GM19455 (cell line): ENCODE measurements around the gene ZNRF3.

Experiments used
- ATAC-seq: cut with Tn5 transposase; IDR thresholded peaks from one replicate; pipeline ENCODE4 v1.9.1; 2021; ENCODE audit not compliant: unreplicated experiment

ZNRF3 gene

DNA sequence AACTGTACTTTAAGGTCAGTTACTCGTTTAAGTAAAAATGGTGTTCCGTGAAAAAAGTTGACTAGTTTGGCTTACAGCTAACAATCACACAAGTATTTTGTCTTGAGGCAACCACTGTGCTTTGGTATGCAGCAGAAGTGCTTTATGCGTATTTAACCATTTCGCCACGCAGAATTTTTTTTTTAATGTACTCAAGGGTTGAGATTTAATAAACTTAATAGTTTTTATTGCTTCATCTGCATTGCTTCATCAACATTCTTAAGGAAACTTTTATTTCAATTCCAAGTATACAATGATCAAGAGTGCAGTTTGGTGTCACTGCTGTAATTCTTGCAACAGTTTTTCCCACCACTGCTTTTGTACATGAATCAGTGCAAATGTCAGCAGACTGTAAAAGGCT, 66.4 kb downstream of the ZNRF3 start:
- ATAC-seq = no peak

- no peak for ATAC-seq
Measured at GRCh38 chr22:28950617-28951411, 67.4 kb downstream of the ZNRF3 start.

DNA sequence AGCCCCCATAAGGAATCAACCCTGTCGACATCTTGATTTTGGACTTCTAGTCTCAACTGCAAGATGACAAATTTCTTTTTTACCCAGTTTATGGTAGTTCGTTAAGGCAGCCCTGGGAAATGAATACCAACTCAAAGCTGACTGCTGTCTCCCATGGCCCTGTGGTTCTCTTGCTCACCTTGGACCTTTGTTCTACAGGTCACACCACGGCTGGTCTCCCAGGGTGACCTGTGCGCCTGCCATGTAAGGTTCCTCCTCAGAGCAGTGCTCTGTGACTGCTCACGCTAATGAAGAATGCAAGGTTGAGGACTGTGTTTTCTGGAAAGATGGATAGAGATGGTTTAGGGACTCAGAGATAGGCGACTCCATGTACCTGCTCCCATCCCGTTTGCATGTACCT, 68.2 kb downstream of the ZNRF3 start:
- ATAC-seq = no peak

DNA sequence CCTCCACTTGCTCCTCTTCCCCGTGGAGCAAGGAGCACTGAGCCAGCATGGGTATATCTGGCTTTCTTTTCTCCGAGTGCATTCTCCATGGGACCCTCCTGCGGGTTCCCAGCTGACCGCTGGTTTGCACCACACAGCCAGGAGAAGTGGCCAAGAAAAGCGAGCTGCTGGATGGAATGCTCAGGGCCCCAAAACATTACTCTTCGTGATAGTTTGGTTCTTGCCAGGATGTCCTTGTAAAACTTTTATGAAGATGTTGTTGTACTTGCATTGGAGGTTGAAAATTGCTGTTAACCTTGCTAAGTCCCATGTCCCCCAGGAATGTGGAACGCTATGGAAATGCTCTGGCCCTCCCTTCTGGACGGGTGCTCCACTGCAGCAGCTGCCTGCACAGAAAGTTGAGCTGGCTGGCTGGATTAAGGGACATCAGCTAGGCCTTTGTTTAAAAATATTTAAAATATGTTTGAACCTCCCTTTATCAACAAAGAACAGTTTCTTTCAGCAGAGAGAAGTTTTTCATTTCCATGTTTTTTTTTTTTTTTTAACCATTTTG, 68.7 kb downstream of the ZNRF3 start:
- ATAC-seq = no peak

GRCh38 chr22:28952857-28953256, 69.5 kb downstream of the ZNRF3 start:
- ATAC-seq = no peak

DNA sequence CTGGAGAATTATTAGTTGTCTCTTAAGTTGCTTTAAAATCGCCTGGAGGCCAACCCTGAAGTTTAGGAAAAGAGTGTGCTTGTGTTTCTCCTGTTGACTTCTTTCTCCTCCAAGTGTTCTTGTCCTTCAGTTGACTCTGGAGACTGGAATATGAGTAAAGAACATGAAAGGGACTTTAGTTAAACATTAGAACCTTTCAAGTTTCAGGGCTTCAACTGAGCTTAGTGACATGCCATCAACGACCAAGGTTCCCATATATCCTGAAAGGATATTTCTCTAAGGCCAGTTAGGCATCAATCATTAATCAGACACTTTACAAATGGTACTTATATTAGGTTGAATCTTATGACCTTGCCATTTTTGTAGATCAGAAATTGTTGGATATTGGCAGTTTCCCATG, 70.0 kb downstream of the ZNRF3 start:
- no peak for ATAC-seq

DNA sequence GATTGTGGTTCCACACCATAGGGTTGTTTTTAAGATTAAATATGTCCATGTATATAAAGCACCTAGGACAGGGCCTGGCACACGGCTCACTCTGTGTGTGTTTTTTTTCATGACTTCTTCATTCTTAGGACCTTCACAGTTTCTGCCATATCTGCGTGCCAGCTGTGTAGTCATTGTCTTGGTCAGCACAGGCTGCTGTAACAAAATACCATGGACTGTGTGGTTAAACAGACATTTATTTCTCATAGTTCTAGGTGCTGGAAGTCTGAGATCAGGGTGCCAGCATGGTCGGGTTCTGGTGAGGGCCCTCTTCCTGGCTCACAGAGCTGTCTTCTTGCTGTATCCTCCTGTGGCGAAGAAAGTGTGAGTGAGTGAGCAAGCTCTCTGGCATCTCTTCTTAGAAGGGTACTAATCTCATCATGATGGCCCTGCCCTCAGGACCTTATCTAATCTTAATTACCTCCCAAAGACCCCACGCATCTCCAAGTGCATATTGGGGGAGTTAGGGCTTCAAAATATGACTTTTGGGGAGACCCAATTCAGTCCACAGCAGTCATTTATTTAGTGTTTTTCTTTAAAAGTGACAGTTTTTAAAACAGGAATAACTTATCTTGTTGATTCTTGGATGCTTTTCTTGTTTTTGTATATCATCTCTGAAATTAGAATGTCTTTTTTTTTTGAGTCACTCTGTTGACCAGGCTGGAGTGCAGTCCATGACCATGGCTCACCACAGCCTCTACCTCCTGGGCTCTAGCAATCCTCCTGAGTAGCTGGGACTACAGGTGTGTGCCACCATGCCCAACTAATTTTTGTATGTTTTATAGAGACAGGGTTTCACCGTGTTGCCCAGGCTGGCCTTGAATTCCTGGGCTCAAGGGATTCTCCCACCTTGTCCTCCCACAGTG, 70.9 kb downstream of the ZNRF3 start:
- no peak for ATAC-seq

DNA sequence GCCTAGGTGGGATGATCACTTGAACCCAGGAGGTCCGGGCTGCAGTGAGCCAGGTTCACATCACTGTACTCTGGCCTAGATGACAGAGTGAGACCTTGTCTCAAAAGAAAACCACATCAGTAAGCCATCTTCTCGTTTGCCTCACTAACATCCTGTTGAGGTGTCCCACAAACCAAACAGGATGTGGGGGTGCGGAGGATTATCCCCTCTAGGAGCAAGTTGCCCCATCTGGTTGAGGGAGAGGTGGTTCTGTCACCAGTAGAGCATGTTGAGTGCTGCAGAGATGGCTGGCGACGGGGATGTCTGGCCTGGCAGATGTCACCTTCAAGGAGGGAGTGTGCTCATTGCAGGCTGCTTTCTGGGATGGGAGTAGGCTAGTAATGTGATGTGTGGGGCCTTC, 72.4 kb downstream of the ZNRF3 start:
- no peak for ATAC-seq

DNA sequence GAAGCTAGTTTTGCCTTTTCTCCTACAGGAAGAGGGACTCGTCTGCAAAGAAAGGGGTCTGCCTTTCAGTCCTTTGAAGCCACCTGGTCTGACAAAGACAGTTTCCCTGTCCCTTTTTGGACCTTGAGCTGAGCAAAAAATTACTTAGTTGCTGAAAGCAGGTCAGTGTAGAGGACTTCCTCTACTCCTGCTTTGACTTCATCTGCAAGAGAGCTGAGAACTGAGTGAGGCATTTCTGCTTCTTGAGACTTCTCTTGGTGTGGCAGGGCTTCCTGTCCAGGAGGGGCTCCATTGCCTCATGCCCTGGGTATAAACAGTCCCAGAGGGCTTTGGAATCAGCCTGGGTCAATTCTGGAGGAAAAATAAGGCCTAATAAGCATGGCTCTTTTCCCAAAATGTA, 73.1 kb downstream of the ZNRF3 start:
- ATAC-seq = no peak

DNA sequence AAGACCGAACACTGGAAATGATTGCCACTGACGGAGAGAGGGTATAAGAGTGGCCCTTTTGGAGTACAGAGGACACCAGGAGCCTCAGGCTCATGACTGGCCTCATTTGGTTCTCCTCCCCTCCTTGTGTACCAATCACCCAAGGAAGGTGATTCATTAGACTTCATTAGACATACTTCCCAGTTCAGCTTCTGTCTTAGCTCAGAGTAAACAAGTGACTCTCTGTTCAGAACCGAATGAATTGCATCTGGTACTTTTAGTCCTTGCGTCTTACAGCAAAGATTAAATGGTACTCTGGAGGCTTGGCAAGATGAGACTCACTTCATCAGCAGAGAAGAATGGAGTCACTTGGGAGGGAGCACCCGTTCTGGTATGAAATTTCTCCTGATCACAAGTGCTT, 75.2 kb downstream of the ZNRF3 start:
- ATAC-seq = no peak

GRCh38 chr22:28962042-28962554, 78.7 kb downstream of the ZNRF3 start:
- ATAC-seq = no peak

DNA sequence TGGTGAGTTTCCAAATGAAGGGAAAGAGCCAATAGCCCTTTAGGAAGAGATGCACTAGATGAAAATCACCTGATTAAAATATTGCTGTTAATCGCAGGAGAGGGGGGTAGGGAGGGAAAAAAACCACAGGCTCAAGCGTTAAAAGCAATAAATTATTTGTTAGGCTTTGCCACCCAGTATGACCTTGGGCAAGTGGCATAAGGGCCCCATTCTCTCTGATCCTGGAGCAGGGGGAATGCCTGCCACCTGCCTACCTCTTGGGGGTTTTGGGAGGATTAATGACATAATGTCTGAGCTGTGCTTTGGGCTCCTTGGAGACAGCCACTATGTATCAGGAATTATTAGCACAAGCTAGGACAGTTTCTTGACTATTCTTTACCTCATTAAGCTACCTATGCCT, 80.0 kb downstream of the ZNRF3 start:
- no peak for ATAC-seq

- no peak for ATAC-seq
Measured at GRCh38 chr22:28967163-28967665, 83.8 kb downstream of the ZNRF3 start.

DNA sequence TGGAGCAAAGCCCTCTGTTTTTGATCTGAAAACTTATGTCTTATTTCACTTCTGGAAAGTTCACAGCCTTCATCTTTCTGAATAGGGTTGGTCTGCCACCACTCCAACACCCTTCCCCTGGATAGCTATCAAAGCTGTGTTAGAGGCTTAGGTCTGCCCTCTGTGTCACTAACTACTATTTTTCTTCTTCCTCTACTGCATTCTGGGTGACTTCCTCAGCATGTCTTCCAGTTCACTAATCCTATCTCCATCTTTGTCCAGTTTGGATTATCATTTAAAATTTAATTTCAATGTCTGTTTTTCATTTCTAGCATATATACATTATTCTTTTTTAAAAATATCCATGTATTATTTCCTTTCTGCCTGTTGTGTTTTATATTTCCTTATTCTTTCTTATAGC, 84.6 kb downstream of the ZNRF3 start:
- no peak for ATAC-seq

GRCh38 chr22:28969401-28970168, 86.2 kb downstream of the ZNRF3 start:
- no peak for ATAC-seq

DNA sequence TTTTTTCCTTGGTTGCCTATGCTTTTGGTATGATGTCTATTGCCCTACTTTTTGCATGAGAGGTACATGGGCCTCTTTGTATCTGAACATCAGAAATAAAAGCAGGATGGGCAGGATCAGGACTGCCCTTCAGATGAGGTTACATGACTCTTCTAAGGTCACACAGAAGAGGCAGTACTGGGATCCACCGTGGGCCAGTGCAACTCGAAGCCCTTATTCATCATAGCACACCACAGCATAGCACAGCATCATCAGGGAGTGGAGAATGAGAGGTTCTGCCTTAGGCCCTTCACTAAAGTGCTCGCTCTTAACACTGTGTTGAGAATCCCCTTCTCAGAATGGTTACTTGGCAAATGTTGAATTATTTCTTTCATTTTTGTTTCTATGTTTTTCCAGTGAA, 90.0 kb downstream of the ZNRF3 start:
- ATAC-seq = no peak

- ATAC-seq = no peak
Measured at GRCh38 chr22:28977060-28977459, 93.7 kb downstream of the ZNRF3 start.

- no peak for ATAC-seq
Measured at GRCh38 chr22:28977481-28977971, 94.2 kb downstream of the ZNRF3 start.

GRCh38 chr22:28978158-28978557, 94.8 kb downstream of the ZNRF3 start:
- no peak for ATAC-seq
